Left lung (tissue), 14 donors: ENCODE data around the gene PECR. TPM values are rescaled to one million over a fixed set of nuclear protein-coding genes. Genes with fewer than 3 reads are reported as not detected.

Experiments used
- ATAC-seq: fragments of 200-7000 bp; cut with Tn5 transposase; one replicate; pipeline ENCODE4 v1.9.1; 2020; ENCODE audit warnings: moderate library complexity
- DNase-seq, 4 donors: peaks; one replicate each; pipeline ENCODE4 v3.0.0-alpha.2; 2013 to 2020
- H3K27ac ChIP-seq, 2 donors: fragments of 200-600 bp; sonication (generic) in 1 of 2; one replicate each; pipeline versions ENCODE4 v1.5.0 to v1.8.0; 2020 to 2021
- H3K27me3 ChIP-seq, 2 donors: fragments of 200-600 bp; sonication (generic) in 1 of 2; one replicate each; pipeline versions ENCODE4 v1.5.0 to v1.8.0; 2020 to 2021
- H3K36me3 ChIP-seq, 2 donors: fragments of 200-600 bp; sonication (generic) in 1 of 2; one replicate each; pipeline versions ENCODE4 v1.5.0 to v1.8.0; 2020 to 2021
- H3K4me1 ChIP-seq, 2 donors: fragments of 200-600 bp; one replicate each; pipeline ENCODE4 v1.8.0; 2021
- H3K4me3 ChIP-seq, 2 donors: fragments of 200-600 bp; sonication (generic) in 1 of 2; one replicate each; pipeline versions ENCODE4 v1.5.0 to v1.8.0; 2020 to 2021; ENCODE audit warnings: mild to moderate bottlenecking in 1 of 2
- H3K9me3 ChIP-seq, 2 donors: fragments of 200-600 bp; sonication (generic) in 1 of 2; one replicate each; pipeline versions ENCODE4 v1.5.0 to v1.8.0; 2020 to 2021
- CTCF ChIP-seq, 2 donors: fragments of 200-600 bp; sonication (generic) in 1 of 2; IDR thresholded peaks; one replicate each; pipeline versions ENCODE4 v1.5.0 to v1.8.0; 2021; ENCODE audit warnings: antibody characterized with exemption in 2 of 2
- intact Hi-C, 2 donors: fragments of 100-400 bp; cut with DNase I; formaldehyde crosslinking; loops; one replicate each; pipeline versions ENCODE4 v1.11.2 to v1.14.2; 2022
- long read RNA-seq, 12 donors: library from polyadenylated mRNA in 2 of 12; unstranded in 2 of 12; transcript quantifications; one replicate each; pipeline ENCODE4 v2.0.0 and lab custom pipeline, GENCODE V29; 2019 to 2026
- polyA plus RNA-seq, 6 donors: library from polyadenylated mRNA; unstranded; fragments of 120-200 nt; gene quantifications; one replicate each; pipeline ENCODE4 v1.2.1, GENCODE V29; 2013; ENCODE audit not compliant: insufficient read length in 6 of 6
- total RNA-seq, 2 donors: library from RNA; stranded (reverse); fragmentation: NEBNext Ultra II Directional; extraction: Animal tissue kit (Norgen Biotek cat#: 25700); gene quantifications; one replicate each; pipeline ENCODE4 v1.2.1, GENCODE V29; 2021
- donor health status: DM: no; HTN: yes; CAD: no.
- donor health status: DM: no; HTN: no; CAD: no.

The PECR gene
- total RNA-seq: 10 to 100 TPM; 13.4 to 17.3 TPM
- polyA plus RNA-seq: 10 to 100 TPM in 5 of 6 donors, 1 to 10 TPM in 1; 9.8 to 12.9 (median 10.5) TPM
- long read RNA-seq, donor 1, partial matches to known transcripts: 0 of 3 reads
- long read RNA-seq, donor 1, other reads (novel, unspliced or antisense): 0 of 3 reads
- long read RNA-seq, donor 2, partial matches to known transcripts: 0 of 2 reads
- long read RNA-seq, donor 2, other reads (novel, unspliced or antisense): 0 of 2 reads
- long read RNA-seq, donor 3, partial matches to known transcripts: 0 of 1 reads
- long read RNA-seq, donor 3, other reads (novel, unspliced or antisense): 0 of 1 reads
- long read RNA-seq, donor 4, transcript PECR-201 (8 exons, 1,853 nt): major isoform, 10 of 14 reads
- long read RNA-seq, donor 4, partial matches to known transcripts: 0 of 14 reads
- long read RNA-seq, donor 4, other reads (novel, unspliced or antisense): 3 of 14 reads
- long read RNA-seq, donor 5, partial matches to known transcripts: 0 of 2 reads
- long read RNA-seq, donor 5, other reads (novel, unspliced or antisense): 0 of 2 reads
- long read RNA-seq, donor 6, partial matches to known transcripts: 623 of 626 reads
- long read RNA-seq, donor 6, other reads (novel, unspliced or antisense): 0 of 626 reads
- long read RNA-seq, donor 7, partial matches to known transcripts: 41 of 44 reads
- long read RNA-seq, donor 7, other reads (novel, unspliced or antisense): 0 of 44 reads
- long read RNA-seq, donor 8, partial matches to known transcripts: 0 of 3 reads
- long read RNA-seq, donor 8, other reads (novel, unspliced or antisense): 0 of 3 reads
- long read RNA-seq, donor 9: 0 reads
- long read RNA-seq, donor 10, partial matches to known transcripts: 0 of 3 reads
- long read RNA-seq, donor 10, other reads (novel, unspliced or antisense): 1 of 3 reads
- long read RNA-seq, donor 11, partial matches to known transcripts: 0 of 2 reads
- long read RNA-seq, donor 11, other reads (novel, unspliced or antisense): 0 of 2 reads
- long read RNA-seq, donor 12: 0 reads

GRCh38 chr2:216081487-216082116 lies at the start of gene PECR, which contains the start of gene TMEM169:
TSS of gene PECR (minus strand) at chr2:216081809. CDS start at chr2:216081741, 68 bp downstream.
TSS of gene TMEM169 (plus strand) at chr2:216081919. CDS start at chr2:216095964, 14,045 bp downstream.
- peak; percentile 99 for ATAC-seq
- H3K9me3 ChIP-seq: no peaks in the 10 kb centered on the region
- peak within 1 kb of the TSS; percentile 55 to 63 for H3K4me3 ChIP-seq
- H3K27ac ChIP-seq: peak within 1 kb of the TSS in 1 of 2 donors; percentile 81
- no peaks in the 10 kb centered on the region for H3K27me3 ChIP-seq
- peak; percentile 46 to 98 (median 80) for DNase-seq
- TF ChIP-seq CTCF (IDR thresholded peaks at IDR 0.05): no peak
- intact Hi-C loops: no loop called here
- no peaks in the 10 kb centered on the region for H3K36me3 ChIP-seq
- peaks cover 0 to 46% of the 10 kb centered on the region in 2 donors for H3K4me1 ChIP-seq

GRCh38 chr2:216130346-216130971 lies 48.9 kb upstream of the PECR start:
- DNase-seq (no peak), ATAC-seq (no peak)
- Histone ChIP-seq H3K36me3 (peaks cover 0 to 100% of the 10 kb centered on the region in 2 donors), H3K4me1 (peaks cover 0 to 42% of the 10 kb centered on the region in 2 donors), H3K27me3 (no peaks in the 10 kb centered on the region), H3K4me3 (no peak overlapping the region), H3K9me3 (no peaks in the 10 kb centered on the region), H3K27ac (peak overlapping the region in 1 of 2 donors; percentile 6)
- intact Hi-C loops: no loop called here
- TF ChIP-seq CTCF (IDR thresholded peaks at IDR 0.05): no peak

- H3K27me3 ChIP-seq: no peaks in the 10 kb centered on the region
- intact Hi-C loops: no loop called here
- peaks cover 0 to 29% of the 10 kb centered on the region in 2 donors for H3K4me1 ChIP-seq
- ATAC-seq: no peak
- TF ChIP-seq CTCF (IDR thresholded peaks at IDR 0.05): no peak
- H3K27ac ChIP-seq: no peak overlapping the region
- peaks cover 0 to 100% of the 10 kb centered on the region in 2 donors for H3K36me3 ChIP-seq
- no peak for DNase-seq
- no peaks in the 10 kb centered on the region for H3K9me3 ChIP-seq
- H3K4me3 ChIP-seq: no peak overlapping the region
Measured at GRCh38 chr2:216126943-216127342, 45.3 kb upstream of the PECR start.

GRCh38 chr2:216121255-216121654 lies 39.6 kb upstream of the PECR start:
- Histone ChIP-seq H3K4me3 (no peak overlapping the region), H3K36me3 (peaks cover 0 to 100% of the 10 kb centered on the region in 2 donors), H3K9me3 (no peaks in the 10 kb centered on the region), H3K4me1 (peaks cover 0 to 37% of the 10 kb centered on the region in 2 donors), H3K27me3 (no peaks in the 10 kb centered on the region), H3K27ac (no peak overlapping the region)
- TF ChIP-seq CTCF (IDR thresholded peaks at IDR 0.05): no peak
- DNase-seq (no peak), ATAC-seq (no peak)
- intact Hi-C loops: no loop called here
